Measurements from ENCODE around the gene RALGAPA2.

The RALGAPA2 gene

DNA sequence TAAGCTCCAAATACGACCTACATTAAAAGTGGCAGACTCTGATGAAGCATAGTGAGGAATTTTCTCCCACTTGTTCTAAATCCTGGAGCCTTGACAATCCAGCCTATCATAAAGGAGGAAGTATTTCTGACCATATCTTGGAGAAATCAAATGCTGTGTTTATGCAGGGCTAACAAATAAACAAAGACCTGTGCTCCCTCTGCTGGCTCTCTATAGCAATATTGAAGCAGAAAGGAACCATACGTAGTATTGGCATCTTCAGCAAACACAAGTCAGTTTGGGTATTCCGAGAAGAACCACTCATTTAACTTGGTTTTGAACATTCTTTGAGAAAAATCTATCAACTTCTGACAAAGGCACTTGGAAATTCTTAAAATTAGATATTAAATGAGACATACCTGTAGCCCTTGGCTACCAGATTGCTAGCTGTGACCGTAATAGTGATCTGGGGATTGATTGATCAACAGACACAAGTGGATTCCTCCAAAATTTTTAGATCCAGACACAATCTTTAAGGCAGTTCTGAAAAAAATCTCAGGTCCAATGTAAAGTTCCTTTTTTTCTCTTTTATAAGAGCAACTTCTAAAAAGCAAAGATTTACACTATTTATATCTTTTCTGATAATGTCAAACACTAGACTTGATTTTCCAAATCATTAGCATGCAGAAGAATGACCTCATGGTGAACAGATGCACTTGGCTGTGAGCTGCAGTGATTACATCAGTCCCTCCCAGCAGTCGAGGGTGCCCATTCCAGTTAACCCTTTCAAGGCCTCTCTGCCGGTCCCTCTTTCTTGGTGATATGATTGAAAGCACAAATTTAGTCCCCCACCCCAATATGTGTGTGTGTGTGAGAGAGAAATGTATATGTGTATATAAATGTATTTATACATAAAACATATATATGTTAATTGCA lies 304.3 kb downstream of the RALGAPA2 start:
- in situ Hi-C loops (cut with MboI; ENCODE audit: low pct_unique_long_range_greater_than_20kb, low sequenced_read_pairs), result no loop called here
- DNase-seq, result no peak

GRCh38 chr20:20406306-20406705 lies 306.1 kb downstream of the RALGAPA2 start:
- in situ Hi-C loops (cut with MboI; ENCODE audit: low pct_unique_long_range_greater_than_20kb, low sequenced_read_pairs), result no loop called here
- no peak for DNase-seq

GRCh38 chr20:20405623-20406022 lies 306.8 kb downstream of the RALGAPA2 start:
- in situ Hi-C loops (cut with MboI; ENCODE audit: low pct_unique_long_range_greater_than_20kb, low sequenced_read_pairs), result no loop called here
- DNase-seq, result no peak

- in situ Hi-C loops (cut with MboI; ENCODE audit: low pct_unique_long_range_greater_than_20kb, low sequenced_read_pairs), result no loop called here
- DNase-seq, result no peak
Measured at GRCh38 chr20:20404633-20405032, 307.8 kb downstream of the RALGAPA2 start.

- in situ Hi-C loops (cut with MboI; ENCODE audit: low pct_unique_long_range_greater_than_20kb, low sequenced_read_pairs), result no loop called here
- DNase-seq, result no peak
Measured at GRCh38 chr20:20401991-20402390, 310.5 kb downstream of the RALGAPA2 start.

GRCh38 chr20:20399531-20400500 lies 312.6 kb downstream of the RALGAPA2 start:
- in situ Hi-C loops (cut with MboI; ENCODE audit: low pct_unique_long_range_greater_than_20kb, low sequenced_read_pairs), result no loop called here
- DNase-seq, result no peak

- in situ Hi-C loops (cut with MboI; ENCODE audit: low pct_unique_long_range_greater_than_20kb, low sequenced_read_pairs), result no loop called here
- no peak for DNase-seq
Measured at GRCh38 chr20:20398123-20398522, 314.3 kb downstream of the RALGAPA2 start.

- DNase-seq, result no peak
- in situ Hi-C loops (cut with MboI; ENCODE audit: low pct_unique_long_range_greater_than_20kb, low sequenced_read_pairs), result no loop called here
Measured at GRCh38 chr20:20396794-20397193, 315.6 kb downstream of the RALGAPA2 start.

DNA sequence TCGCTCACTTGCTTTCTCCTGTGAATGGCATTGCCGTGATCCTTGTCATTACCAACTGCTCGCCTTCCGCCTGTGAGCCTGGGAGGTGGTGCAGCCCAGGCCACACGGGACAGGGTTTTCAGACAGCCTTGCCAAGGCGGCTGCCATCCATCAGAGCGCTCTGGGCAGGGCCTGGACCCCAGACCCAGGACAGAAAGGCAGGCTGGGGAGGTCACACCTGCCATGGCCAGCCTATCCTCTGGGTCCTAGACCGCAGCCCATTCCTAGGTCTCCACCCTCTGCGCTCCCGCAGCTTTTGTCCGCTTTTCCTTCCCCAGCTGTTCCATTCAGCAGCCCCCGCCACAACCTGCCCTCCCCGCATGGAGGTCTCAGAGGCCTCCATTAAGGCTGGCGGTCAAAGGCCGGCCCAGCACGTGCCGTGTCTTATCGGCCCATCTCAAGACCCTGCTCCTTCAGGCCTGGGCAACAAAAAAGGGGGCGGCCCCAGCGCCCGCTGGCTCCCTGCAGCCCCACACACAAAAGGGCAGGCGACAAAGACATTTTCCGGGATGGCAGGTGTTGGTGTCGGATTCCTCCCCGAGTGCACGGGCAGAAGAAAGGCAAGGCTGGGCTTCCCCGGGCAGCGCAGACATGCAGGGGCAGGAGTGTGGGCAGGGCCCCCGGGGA lies 316.4 kb downstream of the RALGAPA2 start:
- in situ Hi-C loops (cut with MboI; ENCODE audit: low pct_unique_long_range_greater_than_20kb, low sequenced_read_pairs), result no loop called here
- no peak for DNase-seq

- DNase-seq, result no peak
- in situ Hi-C loops (cut with MboI; ENCODE audit: low pct_unique_long_range_greater_than_20kb, low sequenced_read_pairs), result no loop called here
Measured at GRCh38 chr20:20395087-20395486, 317.4 kb downstream of the RALGAPA2 start.

- in situ Hi-C loops (cut with MboI; ENCODE audit: low pct_unique_long_range_greater_than_20kb, low sequenced_read_pairs), result no loop called here
- DNase-seq, result no peak
Measured at GRCh38 chr20:20393207-20394120, 319.0 kb downstream of the RALGAPA2 start.

DNA sequence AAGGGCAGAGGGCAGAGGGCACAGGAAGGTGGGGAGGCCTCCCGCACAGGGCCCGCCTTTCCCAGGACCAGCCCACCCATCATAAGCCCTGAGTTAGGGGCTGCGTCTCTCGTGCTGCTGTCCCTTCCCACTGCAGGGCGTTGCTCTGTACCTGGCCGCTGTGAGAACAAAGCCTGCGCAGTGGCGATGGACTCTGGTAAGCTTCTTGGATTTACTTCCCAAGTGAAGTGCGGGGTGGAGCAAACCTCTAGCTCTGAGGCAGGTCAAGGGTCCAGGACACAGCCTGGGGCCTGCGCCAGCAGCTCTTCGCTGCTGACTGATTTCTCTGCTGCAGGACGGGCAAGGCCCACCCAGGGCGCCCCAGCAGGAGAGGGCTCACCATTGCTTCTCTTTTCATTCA lies 320.7 kb downstream of the RALGAPA2 start:
- in situ Hi-C loops (cut with MboI; ENCODE audit: low pct_unique_long_range_greater_than_20kb, low sequenced_read_pairs), result no loop called here
- no peak for DNase-seq

- no peak for DNase-seq
- in situ Hi-C loops (cut with MboI; ENCODE audit: low pct_unique_long_range_greater_than_20kb, low sequenced_read_pairs), result no loop called here
Measured at GRCh38 chr20:20391115-20391514, 321.3 kb downstream of the RALGAPA2 start.

- DNase-seq, result no peak
- in situ Hi-C loops (cut with MboI; ENCODE audit: low pct_unique_long_range_greater_than_20kb, low sequenced_read_pairs), result no loop called here
Measured at GRCh38 chr20:20390393-20390792, 322.1 kb downstream of the RALGAPA2 start.

DNA sequence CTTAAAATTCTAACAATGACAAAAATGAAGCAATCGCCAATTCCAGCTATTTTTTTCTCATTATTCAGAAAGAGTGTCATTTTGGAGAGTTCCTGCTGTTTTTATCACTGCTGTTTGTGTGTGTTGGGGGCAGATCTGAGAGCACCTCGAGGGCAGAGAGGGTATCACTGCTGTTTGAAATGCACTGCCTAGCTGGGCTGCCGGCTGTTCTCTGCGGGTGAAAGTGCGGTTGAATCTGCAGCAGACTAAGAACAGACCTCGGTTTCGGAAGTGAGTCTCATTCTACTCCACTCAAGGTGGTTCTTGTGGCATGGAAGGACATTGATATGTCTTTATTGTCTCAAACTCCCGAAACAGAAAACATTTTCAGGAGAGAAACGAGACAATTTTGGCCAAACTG lies 326.3 kb downstream of the RALGAPA2 start:
- DNase-seq, result no peak
- in situ Hi-C loops (cut with MboI; ENCODE audit: low pct_unique_long_range_greater_than_20kb, low sequenced_read_pairs), result no loop called here

DNA sequence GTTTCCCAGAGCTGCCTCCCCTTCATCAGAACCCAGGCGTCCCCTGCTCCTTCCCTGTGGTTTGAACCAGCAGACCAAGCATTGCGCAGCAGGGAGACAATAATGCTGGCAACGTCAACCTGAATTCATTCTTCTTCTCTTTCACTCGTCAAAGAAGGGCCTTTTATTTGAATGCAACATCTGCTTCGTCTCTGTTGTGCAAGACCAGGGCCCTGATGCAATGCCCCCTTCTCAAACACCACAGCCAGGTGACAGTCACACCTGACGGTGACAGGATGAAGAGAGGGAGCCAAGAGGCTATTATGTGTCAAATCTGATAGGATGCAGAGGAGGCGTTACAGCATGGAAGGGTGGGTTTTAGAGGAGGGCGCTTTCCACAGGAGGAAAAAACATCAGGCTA lies 336.6 kb downstream of the RALGAPA2 start:
- DNase-seq, result no peak
- in situ Hi-C loops (cut with MboI; ENCODE audit: low pct_unique_long_range_greater_than_20kb, low sequenced_read_pairs), result no loop called here

- no peak for DNase-seq
- in situ Hi-C loops (cut with MboI; ENCODE audit: low pct_unique_long_range_greater_than_20kb, low sequenced_read_pairs), result no loop called here
Measured at GRCh38 chr20:20373091-20373571, 339.3 kb downstream of the RALGAPA2 start.

GRCh38 chr20:20371681-20372080 lies 340.8 kb downstream of the RALGAPA2 start:
- in situ Hi-C loops (cut with MboI; ENCODE audit: low pct_unique_long_range_greater_than_20kb, low sequenced_read_pairs), result no loop called here
- no peak for DNase-seq

Data from KBM-7 (cell line).